ENCODE measurements around the gene ZNF407. TPM values are rescaled to one million over a fixed set of nuclear protein-coding genes. Genes with fewer than 3 reads are reported as not detected.

The ZNF407 gene
- total RNA-seq, 1 experiment from 2014 or later, result 15.2 TPM

- Histone ChIP-seq H3K9me3 (replicated peaks) (no peaks in the 10 kb centered on the region), H3K36me3 (no peaks in the 10 kb centered on the region), H3K27me3 (replicated peaks) (no peaks in the 10 kb centered on the region), H3K4me3 (no peak overlapping the region), H3K4me1 (replicated peaks) (peaks cover 13% of the 10 kb centered on the region), H3K27ac (peak overlapping the region; percentile 47)
- DNase-seq (ENCODE audit: low read depth in 1 of 2, low spot score in 2 of 2), result peak in 1 of 2 experiments; percentile 79
Measured at GRCh38 chr18:74806700-74807416, 209.2 kb downstream of the ZNF407 start.

- Histone ChIP-seq H3K27ac (no peak overlapping the region), H3K4me1 (replicated peaks) (no peaks in the 10 kb centered on the region), H3K36me3 (no peaks in the 10 kb centered on the region), H3K27me3 (replicated peaks) (no peaks in the 10 kb centered on the region), H3K4me3 (no peak overlapping the region), H3K9me3 (replicated peaks) (no peaks in the 10 kb centered on the region)
- no peak for DNase-seq (ENCODE audit: low read depth in 1 of 2, low spot score in 2 of 2)
Measured at GRCh38 chr18:74817576-74817975, 219.9 kb downstream of the ZNF407 start.

GRCh38 chr18:74818516-74819175, 221.0 kb downstream of the ZNF407 start:
- Histone ChIP-seq H3K9me3 (replicated peaks) (no peaks in the 10 kb centered on the region), H3K27ac (no peak overlapping the region), H3K4me1 (replicated peaks) (no peaks in the 10 kb centered on the region), H3K27me3 (replicated peaks) (no peaks in the 10 kb centered on the region), H3K4me3 (no peak overlapping the region), H3K36me3 (no peaks in the 10 kb centered on the region)
- DNase-seq (ENCODE audit: low read depth in 1 of 2, low spot score in 2 of 2), result no peak

- peak in 1 of 2 experiments; percentile 9 for DNase-seq (ENCODE audit: low read depth in 1 of 2, low spot score in 2 of 2)
- Histone ChIP-seq H3K27me3 (replicated peaks) (no peaks in the 10 kb centered on the region), H3K9me3 (replicated peaks) (no peaks in the 10 kb centered on the region), H3K4me3 (no peak overlapping the region), H3K27ac (no peak overlapping the region), H3K4me1 (replicated peaks) (no peaks in the 10 kb centered on the region), H3K36me3 (no peaks in the 10 kb centered on the region)
Measured at GRCh38 chr18:74819433-74820059, 221.9 kb downstream of the ZNF407 start.

- Histone ChIP-seq H3K27ac (no peak overlapping the region), H3K27me3 (replicated peaks) (no peaks in the 10 kb centered on the region), H3K4me1 (replicated peaks) (no peaks in the 10 kb centered on the region), H3K4me3 (no peak overlapping the region), H3K36me3 (no peaks in the 10 kb centered on the region), H3K9me3 (replicated peaks) (no peaks in the 10 kb centered on the region)
- no peak for DNase-seq (ENCODE audit: low read depth in 1 of 2, low spot score in 2 of 2)
Measured at GRCh38 chr18:74820160-74820780, 222.6 kb downstream of the ZNF407 start.

- no peaks in the 10 kb centered on the region for H3K36me3 ChIP-seq
- H3K4me3 ChIP-seq, result no peak overlapping the region
- no peaks in the 10 kb centered on the region for H3K9me3 ChIP-seq (replicated peaks)
- DNase-seq (ENCODE audit: low read depth in 1 of 2, low spot score in 2 of 2), result no peak
- no peaks in the 10 kb centered on the region for H3K4me1 ChIP-seq (replicated peaks)
- H3K27me3 ChIP-seq (replicated peaks), result no peaks in the 10 kb centered on the region
- H3K27ac ChIP-seq, result no peak overlapping the region
Measured at GRCh38 chr18:74825460-74825859, 227.8 kb downstream of the ZNF407 start.

GRCh38 chr18:74826572-74826971, 228.9 kb downstream of the ZNF407 start:
- DNase-seq (ENCODE audit: low read depth in 1 of 2, low spot score in 2 of 2), result no peak
- H3K27ac ChIP-seq, result no peak overlapping the region
- H3K4me1 ChIP-seq (replicated peaks), result no peaks in the 10 kb centered on the region
- H3K9me3 ChIP-seq (replicated peaks), result no peaks in the 10 kb centered on the region
- H3K27me3 ChIP-seq (replicated peaks), result no peaks in the 10 kb centered on the region
- no peaks in the 10 kb centered on the region for H3K36me3 ChIP-seq
- no peak overlapping the region for H3K4me3 ChIP-seq

- DNase-seq (ENCODE audit: low read depth in 1 of 2, low spot score in 2 of 2), result no peak
- H3K27ac ChIP-seq, result no peak overlapping the region; the same call in 1 of the 2 replicates
- no peak overlapping the region for H3K4me3 ChIP-seq
- H3K9me3 ChIP-seq (replicated peaks), result no peaks in the 10 kb centered on the region
- no peaks in the 10 kb centered on the region for H3K4me1 ChIP-seq (replicated peaks)
- no peaks in the 10 kb centered on the region for H3K36me3 ChIP-seq
- H3K27me3 ChIP-seq (replicated peaks), result no peaks in the 10 kb centered on the region
Measured at GRCh38 chr18:74828200-74828599, 230.5 kb downstream of the ZNF407 start.

GRCh38 chr18:74831571-74832250, 234.0 kb downstream of the ZNF407 start:
- H3K4me1 ChIP-seq (replicated peaks), result no peaks in the 10 kb centered on the region; the same call in 1 of the 2 replicates
- no peak overlapping the region for H3K4me3 ChIP-seq
- no peaks in the 10 kb centered on the region for H3K27me3 ChIP-seq (replicated peaks)
- H3K27ac ChIP-seq, result no peak overlapping the region
- no peak for DNase-seq (ENCODE audit: low read depth in 1 of 2, low spot score in 2 of 2)
- no peaks in the 10 kb centered on the region for H3K36me3 ChIP-seq
- no peaks in the 10 kb centered on the region for H3K9me3 ChIP-seq (replicated peaks)

- Histone ChIP-seq H3K27me3 (replicated peaks) (no peaks in the 10 kb centered on the region), H3K9me3 (replicated peaks) (no peaks in the 10 kb centered on the region), H3K4me3 (no peak overlapping the region), H3K4me1 (replicated peaks) (no peaks in the 10 kb centered on the region; the same call in 1 of the 2 replicates), H3K36me3 (no peaks in the 10 kb centered on the region), H3K27ac (no peak overlapping the region)
- DNase-seq (ENCODE audit: low read depth in 1 of 2, low spot score in 2 of 2), result no peak
Measured at GRCh38 chr18:74832381-74832780, 234.7 kb downstream of the ZNF407 start.

GRCh38 chr18:74832999-74833398, 235.3 kb downstream of the ZNF407 start:
- H3K4me3 ChIP-seq, result no peak overlapping the region
- no peak overlapping the region for H3K27ac ChIP-seq
- H3K4me1 ChIP-seq (replicated peaks), result no peaks in the 10 kb centered on the region; the same call in 1 of the 2 replicates
- H3K36me3 ChIP-seq, result no peaks in the 10 kb centered on the region
- H3K27me3 ChIP-seq (replicated peaks), result no peaks in the 10 kb centered on the region
- no peaks in the 10 kb centered on the region for H3K9me3 ChIP-seq (replicated peaks)
- no peak for DNase-seq (ENCODE audit: low read depth in 1 of 2, low spot score in 2 of 2)

- H3K27me3 ChIP-seq (replicated peaks), result no peaks in the 10 kb centered on the region
- no peaks in the 10 kb centered on the region; the same call in 1 of the 2 replicates for H3K4me1 ChIP-seq (replicated peaks)
- DNase-seq (ENCODE audit: low read depth in 1 of 2, low spot score in 2 of 2), result no peak
- H3K4me3 ChIP-seq, result no peak overlapping the region
- H3K27ac ChIP-seq, result no peak overlapping the region
- H3K36me3 ChIP-seq, result no peaks in the 10 kb centered on the region
- no peaks in the 10 kb centered on the region for H3K9me3 ChIP-seq (replicated peaks)
Measured at GRCh38 chr18:74834424-74835309, 237.0 kb downstream of the ZNF407 start.
